Stimulated activated CD4-positive, alpha-beta T cell treated with anti-CD3 and anti-CD28 coated beads, Interleukin-15, amount 100 ng/mL, for 24 hours (primary cell): ENCODE results near the gene PEPD.
"Not testable (repeated sequence)": the region's sequence is repeated elsewhere in the genome, so short reads cannot be mapped to it uniquely, and the experiment has no call there.

Experiments used
- DNase-seq: peaks from one replicate; pipeline ENCODE4 v3.0.0-alpha.2; 2020

PEPD gene

DNA sequence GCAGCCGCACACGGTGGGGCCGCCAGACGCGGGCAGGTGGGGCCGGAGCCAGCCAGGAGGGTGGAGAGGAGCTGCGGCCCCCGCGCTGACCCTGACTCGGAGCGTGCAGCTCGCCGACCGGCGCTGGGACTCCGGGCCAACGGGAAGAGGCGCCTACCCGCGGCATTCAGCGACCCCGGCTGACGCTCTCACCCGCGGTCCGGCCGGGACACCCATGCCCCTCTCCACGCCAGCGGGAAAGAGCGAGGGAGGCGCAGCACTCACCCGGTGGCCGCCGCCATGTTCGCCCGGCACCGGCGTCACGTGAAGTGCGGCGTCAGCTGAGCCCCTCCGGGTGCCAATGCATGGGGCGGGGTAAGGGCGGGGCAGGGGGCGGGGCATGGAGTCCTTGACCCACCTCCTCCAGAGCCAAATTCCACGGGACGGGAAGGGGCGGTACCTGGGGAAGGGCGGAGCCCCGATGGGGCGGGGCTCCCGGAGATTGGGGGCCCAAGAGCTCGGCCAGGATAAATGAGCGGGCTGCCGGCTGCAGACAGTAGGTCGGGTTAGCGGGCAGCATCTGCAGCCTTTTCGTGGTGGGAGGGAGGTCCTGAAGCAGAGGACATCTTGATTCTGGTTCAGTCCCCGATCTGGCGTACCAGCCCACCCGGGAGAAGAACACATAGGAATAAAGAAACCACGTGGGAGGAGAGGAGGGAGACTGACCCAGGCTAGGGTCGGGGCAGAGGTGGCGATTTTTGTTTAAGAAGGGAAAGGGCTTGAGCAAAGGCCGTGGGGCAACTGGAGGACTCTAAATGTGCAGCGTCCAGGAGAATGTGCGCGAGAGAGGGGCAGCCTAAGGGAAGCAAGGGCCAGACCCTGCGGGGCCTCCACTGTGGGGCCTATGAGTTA is at the start of gene PEPD:
Gene PEPD, minus strand, starts transcription at position 312 of the 891 bp plus-strand sequence. Its CDS starts 31 bp downstream, at position 281.
- peak; percentile 89 for DNase-seq

DNA sequence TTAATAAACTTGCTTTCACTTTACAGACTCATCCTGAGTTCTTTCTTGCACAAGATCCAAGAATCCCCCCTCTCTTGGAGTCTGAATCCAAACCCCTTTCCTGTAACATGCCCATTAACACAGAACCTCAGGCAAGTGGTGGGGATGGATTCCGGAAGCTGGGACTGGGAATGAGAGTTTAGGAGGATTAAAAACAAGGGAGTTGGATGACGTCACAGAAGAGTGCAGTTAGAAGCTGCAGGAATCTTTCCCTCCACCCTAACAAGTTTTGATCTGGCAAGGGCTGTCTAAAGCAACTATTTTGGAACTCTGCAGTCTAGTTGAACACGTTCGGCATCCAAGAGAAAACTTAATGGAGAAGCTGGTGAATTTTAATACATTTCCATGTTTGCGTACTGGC is 48.2 kb upstream of the PEPD start:
- no peak for DNase-seq

DNA sequence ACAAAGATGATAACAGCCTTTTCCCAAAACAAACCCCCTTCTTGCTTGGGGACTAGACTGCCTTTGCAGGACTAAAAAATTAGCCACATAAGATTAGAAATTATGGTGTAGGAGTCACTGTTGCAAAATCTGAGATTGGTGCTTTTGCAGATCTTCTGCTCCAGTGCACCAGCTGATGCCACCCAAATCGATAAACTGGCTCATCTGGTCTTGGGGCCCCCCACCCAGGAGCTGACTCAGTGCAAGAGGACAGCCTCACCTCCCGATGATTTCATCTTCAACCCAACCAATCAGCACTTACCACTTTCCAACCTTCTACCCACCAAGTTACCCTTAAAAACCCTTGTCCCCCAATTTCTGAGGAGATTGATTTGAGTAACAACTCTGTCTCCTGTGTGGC is 47.1 kb upstream of the PEPD start:
- no peak for DNase-seq

DNA sequence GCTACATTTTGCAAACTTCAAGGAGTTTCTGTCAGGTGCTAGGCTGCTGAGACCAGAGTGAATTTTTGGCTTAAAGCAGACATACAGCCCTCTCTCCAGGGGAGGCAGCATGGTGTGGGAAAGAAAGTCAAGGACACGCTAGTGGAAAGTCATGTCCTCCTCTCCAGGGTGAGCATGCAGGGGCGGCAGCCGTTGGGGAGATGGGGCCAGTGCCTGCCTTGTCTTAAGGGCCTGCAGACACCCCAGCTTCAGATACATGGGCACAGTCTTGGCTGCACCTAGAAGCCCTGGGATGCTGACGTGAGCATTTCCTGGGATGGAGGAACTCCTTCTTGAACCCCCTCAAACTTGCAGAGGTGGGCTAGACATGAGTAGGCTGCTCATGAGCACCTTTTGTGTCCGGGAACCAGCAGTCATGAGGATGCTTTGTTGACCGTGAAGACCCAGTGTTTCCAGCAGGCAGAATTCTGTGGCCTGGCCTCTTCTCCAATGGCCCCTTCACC is 43.3 kb upstream of the PEPD start:
- DNase-seq, result no peak

DNA sequence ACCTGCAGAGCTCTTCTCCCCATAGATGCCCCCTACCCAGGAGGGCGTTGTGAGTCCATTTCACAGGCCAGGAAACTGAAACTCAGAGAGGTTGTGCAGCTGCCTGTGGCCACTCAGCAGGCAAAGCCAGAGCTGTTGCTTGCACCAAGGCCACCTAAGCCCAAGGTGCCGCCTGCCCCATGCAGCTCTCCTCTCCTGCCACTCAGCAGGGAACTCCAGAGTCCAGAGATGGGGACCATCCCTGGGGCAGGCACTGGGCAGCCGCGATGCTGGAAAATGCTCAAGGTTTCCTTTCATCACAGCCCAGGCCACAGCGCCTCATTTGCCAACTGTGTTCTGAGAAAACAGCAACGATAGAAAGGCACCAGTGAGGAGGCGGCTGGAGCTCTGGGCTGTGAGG is 41.0 kb upstream of the PEPD start:
- no peak for DNase-seq

- not testable (repeated sequence) for DNase-seq
Observed at GRCh38 chr19:33561666-33562065, 40.1 kb upstream of the PEPD start.

DNA sequence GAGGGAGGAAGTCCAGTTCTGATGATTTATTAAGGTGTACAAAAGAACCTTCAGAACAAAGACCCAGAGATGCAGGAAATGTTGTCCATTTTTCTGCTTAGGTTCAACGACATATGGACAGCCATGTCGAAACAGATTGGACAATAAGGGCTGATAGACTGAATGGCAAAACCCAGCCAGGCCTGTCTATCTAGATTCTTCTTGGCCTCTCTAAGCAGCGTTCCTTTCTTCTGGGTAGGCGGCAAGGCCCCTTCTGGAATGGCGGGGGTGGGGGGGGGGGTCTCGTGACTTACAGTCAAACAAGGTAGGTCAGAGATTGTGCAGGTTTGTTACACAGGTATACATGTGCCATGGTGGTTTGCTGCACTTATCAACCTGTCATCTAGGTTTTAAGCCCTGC is 39.7 kb upstream of the PEPD start:
- DNase-seq, result no peak

DNA sequence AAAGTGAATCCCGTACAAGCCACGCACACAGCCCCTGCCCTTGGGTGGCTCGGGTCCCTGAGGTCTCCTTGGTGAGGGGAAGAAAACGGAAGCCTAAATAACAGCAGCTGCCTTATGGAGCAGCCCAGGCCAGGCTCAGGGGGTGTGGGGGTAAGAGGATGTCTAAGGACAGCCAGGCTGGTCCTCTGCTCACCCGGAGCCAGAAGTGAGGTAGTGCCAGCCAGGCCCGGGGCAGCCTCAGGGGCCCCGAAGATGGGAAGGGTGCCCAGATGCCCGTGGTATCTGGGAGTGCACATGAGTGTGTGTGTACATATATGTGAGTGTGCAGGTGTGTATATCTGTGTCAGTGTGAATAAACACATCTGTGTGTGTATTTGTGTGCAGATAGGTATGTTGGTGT is 38.4 kb upstream of the PEPD start:
- no peak for DNase-seq

- DNase-seq, result no peak
Observed at GRCh38 chr19:33558856-33559255, 37.3 kb upstream of the PEPD start.

DNA sequence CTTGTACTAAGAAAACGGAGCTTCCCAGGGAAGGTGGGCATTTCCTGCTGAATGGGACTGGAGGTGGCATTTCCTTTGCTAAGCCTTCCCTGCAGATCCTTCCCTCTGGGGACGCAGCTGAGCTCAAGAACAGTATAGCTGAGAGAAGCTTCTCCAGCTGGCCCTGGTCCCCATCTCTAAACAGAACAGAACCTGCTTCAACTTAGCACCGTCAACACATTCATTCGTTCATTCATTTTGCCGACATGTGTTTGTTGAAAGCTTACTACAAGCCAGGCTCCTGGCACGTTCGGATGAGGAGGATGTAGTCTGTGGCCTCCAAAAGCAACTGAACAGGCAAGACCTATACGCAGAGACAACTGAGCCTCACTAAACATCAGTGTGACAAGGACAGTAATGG is 36.6 kb upstream of the PEPD start:
- DNase-seq, result no peak

- no peak for DNase-seq
Observed at GRCh38 chr19:33557720-33558119, 36.1 kb upstream of the PEPD start.

DNA sequence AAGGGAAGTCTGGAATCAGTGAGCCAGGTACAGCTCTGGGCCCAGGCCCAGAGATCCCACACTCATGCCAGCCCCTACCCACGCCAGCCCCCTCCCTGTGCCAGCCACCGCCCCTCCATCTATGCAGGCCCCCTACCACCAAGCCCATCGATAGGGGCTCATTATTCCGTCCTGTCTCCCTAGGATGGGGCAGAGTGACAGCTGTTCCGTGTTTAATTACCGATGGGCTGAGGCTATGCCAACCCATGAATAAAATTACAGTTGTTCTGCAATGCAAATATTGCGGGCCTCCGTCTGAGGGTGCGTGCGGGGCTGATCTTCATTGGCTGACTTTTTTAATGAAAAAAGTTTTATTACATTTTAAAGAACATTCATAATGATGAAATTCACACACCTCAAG is 35.6 kb upstream of the PEPD start:
- no peak for DNase-seq

GRCh38 chr19:33556261-33556660 is 34.7 kb upstream of the PEPD start:
- DNase-seq, result no peak

- DNase-seq, result not testable (repeated sequence)
Observed at GRCh38 chr19:33555726-33556125, 34.1 kb upstream of the PEPD start.

DNA sequence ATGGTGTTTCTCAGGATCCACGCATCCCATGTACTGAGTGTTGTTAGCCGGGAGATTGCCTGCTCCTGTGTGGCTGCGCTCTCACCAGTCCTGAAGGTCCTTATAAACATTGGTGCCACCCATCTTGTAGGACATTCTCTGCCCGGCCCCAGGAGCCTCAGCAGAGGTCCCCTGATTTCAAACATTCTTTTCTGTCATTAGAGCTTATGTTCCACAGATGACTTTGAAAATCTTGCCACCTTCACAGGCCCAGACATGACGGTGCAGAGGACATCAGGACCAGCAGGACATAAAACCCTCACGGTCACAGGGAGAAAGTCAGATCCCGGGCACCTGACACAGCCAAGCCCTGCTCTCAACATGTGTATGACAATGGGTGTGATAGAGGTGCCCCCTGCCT is 33.2 kb upstream of the PEPD start:
- DNase-seq, result no peak

DNA sequence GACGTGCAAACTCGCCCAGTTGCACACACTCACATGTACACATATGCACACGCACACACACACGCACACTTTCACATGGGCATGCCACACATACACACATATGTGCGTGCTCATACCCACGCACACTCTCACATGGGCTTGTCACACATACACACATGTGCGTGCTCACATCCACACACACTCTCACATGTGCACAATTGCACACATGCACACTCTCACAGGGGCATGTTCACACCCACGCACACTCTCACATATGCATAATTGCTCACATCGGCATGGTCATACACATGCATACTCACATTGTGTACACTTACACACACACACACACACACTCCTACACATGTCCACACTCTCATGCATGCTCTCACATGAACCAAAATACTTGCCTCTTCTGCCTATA is 32.8 kb upstream of the PEPD start:
- DNase-seq, result no peak

DNA sequence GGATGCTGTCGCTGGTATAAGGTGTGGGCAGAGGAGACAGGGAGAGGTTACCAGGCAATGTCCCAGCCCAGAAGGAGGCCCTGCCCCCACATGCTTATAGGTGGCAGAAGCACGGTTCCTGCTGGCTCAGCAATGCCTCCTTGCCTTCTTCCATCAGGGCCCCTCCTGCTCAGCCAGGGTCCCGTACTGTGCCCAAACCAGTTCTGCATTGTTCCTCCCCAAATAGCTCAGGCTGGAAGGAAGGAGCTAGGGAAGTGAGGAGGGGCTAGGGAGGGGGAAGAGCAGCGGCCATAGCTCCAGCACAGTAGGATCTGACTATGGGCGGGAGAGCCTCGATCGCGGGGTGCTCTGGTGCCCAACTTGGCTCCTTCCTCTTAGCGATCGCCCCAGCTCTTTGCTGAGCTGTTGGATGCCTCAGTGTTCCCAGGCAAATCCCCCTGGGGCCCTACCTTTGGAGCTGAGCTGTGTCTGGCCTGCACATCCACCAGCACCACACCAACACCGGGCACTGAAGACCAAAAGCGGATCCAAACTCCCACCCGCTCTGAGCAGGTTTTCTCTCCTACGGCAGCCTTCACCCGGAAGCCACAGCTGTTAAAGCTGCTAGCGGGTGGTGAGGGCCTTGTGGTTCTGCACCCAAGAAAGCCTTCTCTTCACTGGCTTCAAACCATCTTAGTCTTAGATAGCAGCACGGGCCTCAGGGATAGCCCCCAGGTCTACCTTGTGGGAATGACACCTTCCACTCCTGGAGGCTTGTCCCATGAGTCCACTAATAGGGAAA is 32.1 kb upstream of the PEPD start:
- DNase-seq, result no peak

- no peak for DNase-seq
Observed at GRCh38 chr19:33552928-33553279, 31.3 kb upstream of the PEPD start.

DNA sequence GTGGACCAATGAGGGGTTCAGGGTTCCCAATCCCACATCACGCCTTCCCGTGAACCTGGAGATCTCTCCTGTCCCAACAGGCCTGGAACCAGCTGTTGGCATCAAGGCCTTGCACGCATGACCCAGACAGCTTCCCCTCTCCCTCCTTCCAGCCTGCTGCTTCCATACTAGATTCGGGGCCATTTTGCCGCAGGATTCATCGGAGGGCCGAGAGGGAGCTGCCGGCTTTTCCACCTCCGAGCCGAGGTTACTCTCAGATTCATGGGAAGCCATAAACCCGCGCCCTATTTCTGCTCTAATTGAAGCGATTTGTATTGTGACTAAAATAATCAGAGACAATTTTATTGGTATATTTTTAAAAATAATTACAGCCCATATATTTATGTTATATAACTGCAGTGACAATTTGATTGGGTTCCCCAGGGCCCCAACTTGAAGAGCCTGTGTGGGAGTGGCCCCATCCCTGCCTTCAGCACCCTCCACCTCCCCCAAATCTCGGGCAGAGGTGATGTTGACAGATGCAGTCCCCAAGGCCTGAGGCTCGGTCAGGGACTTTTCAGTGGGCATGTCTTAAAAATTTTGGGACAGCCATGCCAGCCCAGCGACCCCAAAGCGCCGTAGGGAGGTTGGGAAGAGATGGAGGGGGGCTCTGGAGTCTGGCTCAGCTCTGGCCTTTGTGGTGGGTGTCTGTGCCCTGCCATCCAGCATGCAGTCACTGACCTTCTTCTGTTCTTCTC is 30.8 kb upstream of the PEPD start:
- DNase-seq, result no peak

DNA sequence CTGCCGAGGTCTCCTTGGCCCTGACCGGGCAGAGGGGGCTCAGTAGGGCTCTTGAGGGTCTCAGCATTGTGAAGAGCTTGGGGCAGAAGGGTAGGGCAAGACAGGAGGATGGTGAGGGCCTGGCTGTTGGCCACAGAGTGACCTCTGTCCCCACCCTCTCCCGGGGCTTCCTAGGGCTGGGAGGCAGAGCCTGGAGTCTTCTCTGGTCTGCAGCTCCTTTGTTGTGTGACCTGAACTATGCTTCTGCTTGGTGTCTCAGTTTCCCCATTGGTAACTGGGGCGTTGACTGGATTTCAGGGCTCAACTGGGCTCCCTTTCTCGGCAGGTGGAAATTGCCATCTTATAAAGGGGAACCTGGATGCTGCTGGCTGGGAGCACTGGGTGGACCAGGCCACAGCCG is 30.1 kb upstream of the PEPD start:
- DNase-seq, result no peak

DNA sequence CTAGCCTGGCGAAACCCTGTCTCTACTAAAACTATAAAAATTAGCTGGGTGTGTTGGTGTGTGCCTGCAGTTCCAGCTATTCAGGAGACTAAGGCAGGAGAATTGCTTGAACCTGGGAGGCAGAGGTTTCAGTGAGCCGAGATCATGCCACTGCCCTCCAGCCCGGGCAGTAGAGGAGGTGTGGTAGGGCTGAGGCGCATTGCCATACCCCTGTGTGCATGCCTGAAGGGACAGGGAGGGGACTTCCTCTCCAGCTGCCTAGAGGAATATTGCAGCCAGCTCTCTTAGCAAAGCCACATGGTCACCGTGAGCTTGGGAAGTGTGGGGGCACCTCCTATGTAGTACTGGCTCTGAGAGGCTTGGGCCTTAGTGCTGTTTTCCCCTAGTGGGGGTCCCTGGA is 29.2 kb upstream of the PEPD start:
- DNase-seq, result no peak

DNA sequence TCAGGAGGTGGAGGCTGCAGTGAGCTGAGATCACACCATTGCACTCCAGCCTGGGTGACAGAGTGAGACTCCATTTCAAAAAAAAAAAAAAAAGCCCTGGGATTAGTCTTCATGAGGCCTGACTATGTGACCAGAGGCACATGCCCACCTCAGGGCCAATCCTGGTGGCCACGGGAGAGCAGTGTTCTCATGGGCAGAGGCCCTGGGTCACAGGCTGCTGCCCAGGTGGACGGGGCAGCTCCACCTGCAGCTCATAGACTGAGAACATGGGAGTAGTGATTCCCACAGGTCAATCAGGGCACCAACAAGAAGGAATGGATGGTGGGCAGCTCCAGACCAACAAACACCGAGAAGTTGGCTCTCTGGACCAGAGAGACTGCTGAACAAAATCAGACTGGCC is 26.1 kb upstream of the PEPD start:
- DNase-seq, result no peak

DNA sequence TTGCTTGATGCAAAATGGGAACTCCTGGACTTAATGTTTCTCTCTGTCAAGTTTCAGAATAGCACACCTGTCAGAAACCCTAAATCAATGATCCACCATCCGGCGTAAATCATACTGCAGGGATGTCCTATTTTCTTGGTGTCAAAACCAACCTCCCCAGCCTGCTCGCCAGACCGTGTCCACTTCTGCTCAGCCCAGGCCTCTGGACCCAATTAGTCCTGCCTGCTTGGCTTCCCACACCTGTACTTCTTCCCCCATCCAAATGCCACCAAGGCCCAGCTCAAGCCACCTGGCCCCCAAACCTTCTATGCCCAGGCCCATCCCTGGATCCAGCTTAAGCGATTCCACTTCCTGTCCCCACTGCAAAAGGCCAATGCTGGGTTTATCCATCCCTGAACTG is 25.1 kb upstream of the PEPD start:
- DNase-seq, result no peak
